ENCODE results near the gene CCM2. TPM values are rescaled to one million over a fixed set of nuclear protein-coding genes. Genes with fewer than 3 reads are reported as not detected.
A peak's percentile ranks its signal among the peaks of the same experiment; 100 is the strongest.

The CCM2 gene
- total and polyA plus RNA-seq, 10 donors, result 67.8 to 108 (median 83.8) TPM

DNA sequence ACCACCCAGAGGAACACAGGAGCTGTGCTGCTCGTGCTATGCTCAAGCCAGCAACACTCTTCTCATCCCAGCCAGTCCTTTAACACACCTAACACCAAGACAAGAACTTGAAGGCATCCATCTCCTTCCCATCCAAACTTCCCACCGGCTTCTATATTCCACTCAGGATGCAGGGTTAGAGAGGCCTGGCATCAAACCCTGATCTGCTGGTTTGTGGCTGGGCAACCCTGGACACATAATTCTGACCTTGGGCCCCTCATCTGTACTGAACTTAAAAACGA lies 15.6 kb upstream of the CCM2 start:
- 49 to 67% (median 55%) methylated on average over 3 of the region's 3 CpGs for WGBS, 5 donors
- Histone ChIP-seq H3K9me3 (no peaks in the 10 kb centered on the region), H3K27ac (peak overlapping the region in 5 of 8 donors; percentile 92 to 98 (median 95)), H3K36me3 (peaks cover 0 to 44% (median 32%) of the 10 kb centered on the region in 6 donors), H3K4me1 (peaks cover 41 to 78% (median 66%) of the 10 kb centered on the region in 6 donors), H3K4me3 (peak overlapping the region in 4 of 8 donors; percentile 52 to 85 (median 63)), H3K27me3 (replicated peaks in 1 of 7) (no peaks in the 10 kb centered on the region)
- DNase-seq, result no peak
- intact Hi-C loops (cut with DNase I; ENCODE audit: low total_unique reads), result no loop called here
- TF ChIP-seq POLR2A (IDR thresholded peaks at IDR 0.05) (no peak), POLR2AphosphoS5 (IDR thresholded peaks at IDR 0.05) (no peak)
- TF ChIP-seq, protein P1, sequence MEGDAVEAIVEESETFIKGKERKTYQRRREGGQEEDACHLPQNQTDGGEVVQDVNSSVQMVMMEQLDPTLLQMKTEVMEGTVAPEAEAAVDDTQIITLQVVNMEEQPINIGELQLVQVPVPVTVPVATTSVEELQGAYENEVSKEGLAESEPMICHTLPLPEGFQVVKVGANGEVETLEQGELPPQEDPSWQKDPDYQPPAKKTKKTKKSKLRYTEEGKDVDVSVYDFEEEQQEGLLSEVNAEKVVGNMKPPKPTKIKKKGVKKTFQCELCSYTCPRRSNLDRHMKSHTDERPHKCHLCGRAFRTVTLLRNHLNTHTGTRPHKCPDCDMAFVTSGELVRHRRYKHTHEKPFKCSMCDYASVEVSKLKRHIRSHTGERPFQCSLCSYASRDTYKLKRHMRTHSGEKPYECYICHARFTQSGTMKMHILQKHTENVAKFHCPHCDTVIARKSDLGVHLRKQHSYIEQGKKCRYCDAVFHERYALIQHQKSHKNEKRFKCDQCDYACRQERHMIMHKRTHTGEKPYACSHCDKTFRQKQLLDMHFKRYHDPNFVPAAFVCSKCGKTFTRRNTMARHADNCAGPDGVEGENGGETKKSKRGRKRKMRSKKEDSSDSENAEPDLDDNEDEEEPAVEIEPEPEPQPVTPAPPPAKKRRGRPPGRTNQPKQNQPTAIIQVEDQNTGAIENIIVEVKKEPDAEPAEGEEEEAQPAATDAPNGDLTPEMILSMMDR (IDR thresholded peaks at IDR 0.05 in 8 of 11, conservative IDR thresholded peaks at IDR 0.05 in 3 of 11), result no peak

DNA sequence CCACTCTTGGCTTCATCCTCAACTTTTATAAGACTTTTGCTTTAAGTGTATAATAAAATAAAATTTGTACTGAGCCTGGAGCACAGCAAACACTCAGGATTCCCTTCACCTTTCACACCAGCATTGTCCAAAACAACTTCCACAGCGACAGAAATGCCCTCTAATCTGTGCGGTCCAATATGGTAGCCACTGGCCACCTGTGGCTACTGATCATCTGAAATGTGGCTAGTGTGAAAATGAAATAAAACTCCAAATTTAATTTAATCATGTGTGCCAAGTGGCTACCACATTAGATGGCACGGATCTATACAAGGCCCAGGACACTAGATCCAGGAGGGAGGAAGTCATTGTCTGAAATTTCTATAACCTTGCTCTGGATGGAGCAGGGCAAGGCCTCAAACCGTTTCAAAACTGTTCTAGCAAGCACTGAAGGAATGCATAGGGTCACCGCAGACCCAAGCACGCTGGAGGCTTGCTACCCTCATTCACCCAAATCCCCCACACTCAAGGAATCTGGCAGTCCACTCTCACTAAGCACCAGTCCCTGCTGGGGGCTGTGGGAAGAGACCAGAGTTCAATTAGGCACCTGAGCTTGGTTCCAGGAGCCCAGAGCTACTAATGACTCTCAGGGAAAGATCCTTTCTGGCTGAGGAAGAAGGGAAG lies 14.8 kb upstream of the CCM2 start:
- Histone ChIP-seq H3K27ac (peak overlapping the region; percentile 82 to 98 (median 95)), H3K9me3 (no peaks in the 10 kb centered on the region), H3K36me3 (peaks cover 0 to 44% (median 32%) of the 10 kb centered on the region in 6 donors), H3K4me3 (peak overlapping the region; percentile 33 to 85 (median 52)), H3K27me3 (replicated peaks in 1 of 7) (no peaks in the 10 kb centered on the region), H3K4me1 (peaks cover 33 to 71% (median 59%) of the 10 kb centered on the region in 6 donors)
- 43 to 62% (median 53%) methylated on average over 6 of the region's 6 CpGs for WGBS, 5 donors
- intact Hi-C loops (cut with DNase I; ENCODE audit: low total_unique reads), result no loop called here
- TF ChIP-seq POLR2AphosphoS5 (IDR thresholded peaks at IDR 0.05) (no peak), POLR2A (IDR thresholded peaks at IDR 0.05) (no peak)
- TF ChIP-seq, protein P1 (IDR thresholded peaks at IDR 0.05 in 8 of 11, conservative IDR thresholded peaks at IDR 0.05 in 3 of 11), result no peak
- DNase-seq, result peak; percentile 23

DNA sequence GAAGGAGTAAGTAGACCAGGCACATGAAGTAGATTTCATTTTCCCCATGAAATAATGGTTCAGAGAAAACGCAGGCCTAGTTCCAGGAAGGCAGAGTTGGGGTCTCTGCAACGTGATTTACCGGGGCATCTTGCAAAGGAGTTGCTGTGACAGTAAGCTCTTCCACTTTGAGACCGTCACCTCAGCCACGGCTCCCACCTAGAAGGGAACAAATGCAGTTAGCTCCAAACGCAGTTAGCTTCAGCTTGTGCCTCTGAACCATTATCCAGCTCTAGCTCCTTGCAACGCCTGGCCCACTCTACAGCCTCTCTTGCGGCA lies 14.1 kb upstream of the CCM2 start:
- TF ChIP-seq POLR2AphosphoS5 (IDR thresholded peaks at IDR 0.05), result no peak
- DNase-seq, result no peak
- Histone ChIP-seq H3K9me3 (no peaks in the 10 kb centered on the region), H3K4me3 (peak overlapping the region; percentile 33 to 85 (median 52)), H3K27me3 (replicated peaks in 1 of 7) (no peaks in the 10 kb centered on the region), H3K27ac (peak overlapping the region; percentile 82 to 98 (median 95)), H3K36me3 (peaks cover 0 to 44% (median 32%) of the 10 kb centered on the region in 6 donors), H3K4me1 (peaks cover 28 to 64% (median 52%) of the 10 kb centered on the region in 6 donors)
- intact Hi-C loops (cut with DNase I; ENCODE audit: low total_unique reads), result no loop called here
- WGBS, 5 donors, result 2 to 12% (median 4%) methylated on average over 8 of the region's 8 CpGs

DNA sequence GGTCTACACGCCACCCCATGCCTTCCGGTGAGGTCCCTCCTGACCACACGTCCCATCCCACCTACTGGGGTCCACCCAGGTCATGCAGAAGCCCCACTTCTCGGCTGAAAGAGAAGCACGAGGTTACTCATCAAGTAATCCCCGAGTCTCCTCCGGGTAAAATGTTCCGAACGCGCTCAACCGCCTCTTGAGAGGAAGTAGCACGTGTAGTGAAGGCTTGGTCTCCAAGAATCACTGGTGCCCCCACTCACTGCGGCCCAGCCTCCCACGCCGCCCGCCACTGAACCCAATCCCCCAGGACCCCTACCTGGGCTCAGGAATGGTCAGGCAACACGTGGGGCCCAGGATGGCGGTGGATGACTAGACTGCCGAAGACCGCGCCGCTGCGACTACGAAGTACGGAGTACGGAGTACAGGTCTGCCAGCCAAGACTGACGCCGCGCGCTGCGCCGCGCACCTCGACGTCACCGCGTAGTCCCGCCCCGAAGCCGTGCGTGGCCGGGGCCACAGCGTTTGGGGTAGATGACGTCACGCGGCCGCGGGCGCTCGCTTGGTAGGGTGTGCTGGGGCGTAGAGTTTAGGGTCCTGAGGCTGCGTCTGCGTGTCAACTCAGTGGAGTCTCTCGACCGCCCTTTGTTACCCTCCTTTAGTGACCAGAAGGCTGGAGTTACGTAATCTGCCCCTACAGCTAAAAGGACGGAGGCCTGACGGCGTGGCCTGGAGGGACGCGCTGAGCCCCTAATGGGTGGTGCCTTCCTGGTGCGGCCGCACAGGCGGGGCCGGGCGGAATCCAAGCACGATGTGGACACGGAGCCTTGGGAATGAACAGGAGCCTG lies 13.6 kb upstream of the CCM2 start:
- TF ChIP-seq, protein P1 (IDR thresholded peaks at IDR 0.05 in 8 of 11, conservative IDR thresholded peaks at IDR 0.05 in 3 of 11), result peak in 2 of 11 experiments; percentile 12 to 21
- TF ChIP-seq POLR2A (IDR thresholded peaks at IDR 0.05) (peak; percentile 80 to 86 (median 83)), POLR2AphosphoS5 (IDR thresholded peaks at IDR 0.05) (peak; percentile 99 to 100 (median 99))
- 0 to 1% (median 1%) methylated on average over 47 to 68 of the region's 68 CpGs for WGBS, 5 donors
- peak; percentile 99 for DNase-seq
- peaks cover 0 to 44% (median 32%) of the 10 kb centered on the region in 6 donors for H3K36me3 ChIP-seq
- H3K4me3 ChIP-seq, result peak overlapping the region; percentile 33 to 85 (median 52)
- peaks cover 22 to 58% (median 46%) of the 10 kb centered on the region in 6 donors for H3K4me1 ChIP-seq
- peak overlapping the region; percentile 82 to 98 (median 95) for H3K27ac ChIP-seq
- H3K9me3 ChIP-seq, result no peaks in the 10 kb centered on the region
- H3K27me3 ChIP-seq (replicated peaks in 1 of 7), result no peaks in the 10 kb centered on the region
- intact Hi-C loops (cut with DNase I; ENCODE audit: low total_unique reads), result no loop called here
